Stimulated activated CD4-positive, alpha-beta T cell treated with anti-CD3 and anti-CD28 coated beads, Interleukin-2, amount 100 ng/mL, for 48 hours (primary cell): ENCODE data around the gene ACR.
"Not testable (repeated sequence)": the region's sequence is repeated elsewhere in the genome, so short reads cannot be mapped to it uniquely, and the experiment has no call there.

Experiments used
- DNase-seq, 2 donors: peaks; one replicate each; pipeline ENCODE4 v3.0.0-alpha.2; 2020

The ACR gene

DNA sequence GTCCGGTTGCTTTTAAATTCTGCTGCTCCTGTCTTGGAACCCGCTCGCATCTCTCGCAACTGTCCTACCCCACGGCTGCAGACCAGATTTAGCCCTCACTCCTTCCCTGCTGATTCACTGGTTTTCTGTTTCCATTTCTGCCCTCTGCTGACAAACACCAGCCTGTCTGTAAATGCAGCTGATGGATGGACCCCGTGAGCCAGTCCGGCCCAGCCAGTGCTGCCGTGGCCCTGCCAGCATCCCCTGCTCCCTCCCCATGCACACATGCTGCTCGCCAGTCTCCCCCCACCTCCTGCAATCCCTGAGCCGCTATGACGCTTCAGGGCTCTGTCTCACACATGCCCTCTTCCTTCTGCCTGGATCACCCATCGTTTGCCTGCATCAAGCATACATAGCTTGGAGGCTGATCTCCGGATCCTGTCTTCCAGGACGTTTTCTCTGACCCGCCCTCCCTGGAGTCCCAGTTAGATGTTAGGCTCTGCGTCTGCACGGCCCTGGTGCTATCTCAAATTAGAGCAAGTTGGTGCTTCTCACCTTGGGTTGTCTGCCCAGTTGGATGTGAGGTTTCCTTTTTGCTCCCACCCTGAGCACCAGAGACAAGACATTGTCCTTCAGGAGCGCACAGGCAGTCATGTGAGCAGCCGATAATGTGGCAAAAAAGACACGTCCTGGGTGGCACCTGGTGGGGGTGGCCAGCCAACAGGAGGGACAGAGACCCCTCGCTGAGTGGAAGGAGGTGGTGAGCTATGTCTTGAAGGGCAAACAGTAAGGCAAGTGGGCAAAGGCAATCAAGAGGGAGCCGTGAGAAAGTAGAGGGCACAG is 4.3 kb upstream of the ACR start:
- DNase-seq = no peak

DNA sequence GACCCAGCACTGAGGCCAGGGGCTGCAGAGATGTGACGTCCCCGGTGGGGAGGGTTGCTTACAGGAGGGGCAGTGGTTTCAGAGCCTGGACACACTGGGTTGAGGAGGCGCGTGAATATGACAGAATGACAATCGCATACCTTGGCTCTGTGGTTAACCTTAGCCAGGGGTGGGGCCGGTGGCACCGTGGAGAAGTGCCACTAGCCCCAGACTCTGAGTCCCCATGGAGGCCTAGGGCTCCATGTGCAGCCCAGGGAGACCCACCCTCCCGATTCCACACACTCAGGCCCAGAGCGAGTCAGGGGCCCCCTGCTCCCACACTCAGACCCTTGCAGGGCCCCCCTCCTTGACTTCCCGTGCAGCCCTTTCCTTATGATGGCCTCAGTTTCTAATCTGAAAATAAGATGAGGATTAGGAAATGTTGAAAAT is 3.6 kb upstream of the ACR start:
- no peak for DNase-seq

DNA sequence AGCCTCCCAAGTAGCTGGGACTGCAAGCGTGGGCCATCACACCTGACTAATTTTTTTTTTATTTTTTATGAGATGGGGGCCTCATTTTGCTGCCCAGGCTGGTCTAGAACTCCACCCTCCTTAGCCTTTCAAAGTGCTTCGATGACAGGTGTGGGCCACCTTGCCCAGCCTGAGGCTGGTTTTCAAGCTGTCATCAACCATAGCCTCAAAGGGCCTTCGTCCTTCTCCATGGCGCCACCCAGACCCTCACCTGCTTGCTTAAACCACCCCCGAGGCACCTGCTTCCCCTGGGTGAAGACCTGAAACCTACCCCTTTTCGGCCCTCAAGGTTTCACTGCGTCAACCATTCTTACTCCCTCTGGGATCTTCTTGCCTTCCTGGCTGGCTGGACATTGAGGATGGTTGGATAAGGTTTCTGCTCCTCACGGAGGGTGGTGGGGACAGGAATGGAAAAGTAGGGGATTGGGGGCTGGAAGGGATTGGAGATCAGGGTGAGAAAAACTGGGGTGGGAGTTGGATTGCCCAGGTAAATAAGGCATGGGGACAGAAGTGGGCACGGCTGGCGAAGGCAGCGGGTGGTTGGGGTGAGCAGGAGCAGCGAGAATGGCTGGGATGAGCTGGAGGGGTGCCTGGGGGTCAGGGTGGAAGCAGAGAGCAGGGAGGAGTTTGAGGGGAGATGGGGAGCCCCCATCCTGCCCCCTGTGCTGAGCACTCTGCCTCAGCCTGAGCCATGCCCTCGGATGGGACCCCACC is 2.8 kb upstream of the ACR start:
- no peak for DNase-seq

DNA sequence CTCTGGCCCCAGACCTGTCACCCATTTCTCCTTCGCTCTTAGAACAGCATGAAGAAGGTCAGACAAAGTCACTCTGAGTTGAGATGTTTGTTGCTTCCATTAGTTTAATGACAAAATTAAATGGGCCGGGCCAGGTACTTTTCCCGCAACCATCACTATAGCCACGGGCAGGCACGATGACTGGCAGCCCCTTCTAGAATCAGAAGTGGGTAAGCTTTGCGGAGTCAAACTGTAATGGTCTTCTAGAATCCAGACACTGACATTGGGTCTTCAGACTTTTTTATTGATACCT is 2.3 kb upstream of the ACR start:
- DNase-seq = no peak

DNA sequence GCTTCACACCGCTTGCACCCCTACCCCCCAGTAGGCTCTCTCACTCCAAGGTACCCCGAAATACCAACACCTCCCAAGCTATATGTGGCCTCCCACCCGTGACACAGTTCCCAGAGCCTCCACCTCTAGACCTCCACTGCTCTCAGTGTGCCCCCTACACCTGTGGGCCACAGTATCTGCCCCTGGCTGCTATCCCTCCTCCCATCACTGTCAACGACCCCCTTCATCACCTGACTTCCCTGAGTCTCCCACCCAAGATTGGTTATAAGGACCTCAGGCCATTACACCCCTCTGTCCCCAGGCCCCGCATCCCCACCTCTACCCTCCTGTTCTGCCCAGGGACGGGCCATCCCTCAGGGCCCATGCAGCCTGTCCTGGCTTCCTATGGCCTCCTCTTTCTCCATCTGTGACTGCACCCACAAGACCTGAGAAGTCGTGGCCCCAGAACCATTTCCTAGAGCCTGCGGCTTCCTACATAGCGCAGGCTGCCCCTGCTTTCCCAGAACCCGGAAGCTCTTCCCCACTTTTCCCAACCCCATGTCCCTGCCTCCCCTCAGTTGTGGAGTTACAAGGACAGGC is 734 bp downstream of the ACR start:
- no peak for DNase-seq

DNA sequence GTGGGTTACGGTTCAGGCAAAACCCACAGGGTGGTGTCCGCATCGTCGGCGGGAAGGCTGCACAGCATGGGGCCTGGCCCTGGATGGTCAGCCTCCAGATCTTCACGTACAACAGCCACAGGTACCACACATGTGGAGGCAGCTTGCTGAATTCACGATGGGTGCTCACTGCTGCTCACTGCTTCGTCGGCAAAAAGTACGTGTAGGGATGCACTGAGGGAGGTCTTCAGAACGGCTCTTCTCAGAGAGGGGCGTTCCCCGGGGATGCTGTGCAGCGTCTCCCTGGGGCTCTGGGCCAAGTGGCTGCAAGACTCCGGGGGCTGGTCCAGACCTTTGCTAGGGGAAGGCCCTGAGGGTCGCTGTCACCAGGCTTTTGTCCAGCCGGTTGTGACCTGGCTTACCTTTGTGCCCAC is 1.3 kb downstream of the ACR start:
- DNase-seq = no peak

DNA sequence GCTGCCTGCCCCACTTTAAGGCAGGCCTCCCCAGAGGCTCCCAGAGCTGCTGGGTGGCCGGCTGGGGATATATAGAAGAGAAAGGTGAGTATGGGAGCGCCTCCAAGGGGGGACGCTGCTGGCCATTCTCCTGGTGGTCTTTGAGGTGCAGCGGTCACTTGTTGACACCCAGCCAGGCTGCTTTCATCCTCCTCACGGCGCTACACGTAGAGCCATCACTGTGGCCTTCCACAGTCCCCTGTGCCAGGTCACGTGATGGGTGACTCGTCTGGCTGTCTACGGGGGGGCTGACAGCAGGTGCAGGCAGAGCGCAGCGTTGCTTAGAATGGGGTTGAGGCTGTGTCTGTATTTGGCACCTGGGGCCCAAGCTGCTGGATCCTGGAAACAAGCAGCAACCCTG is 1.9 kb downstream of the ACR start:
- DNase-seq = no peak

DNA sequence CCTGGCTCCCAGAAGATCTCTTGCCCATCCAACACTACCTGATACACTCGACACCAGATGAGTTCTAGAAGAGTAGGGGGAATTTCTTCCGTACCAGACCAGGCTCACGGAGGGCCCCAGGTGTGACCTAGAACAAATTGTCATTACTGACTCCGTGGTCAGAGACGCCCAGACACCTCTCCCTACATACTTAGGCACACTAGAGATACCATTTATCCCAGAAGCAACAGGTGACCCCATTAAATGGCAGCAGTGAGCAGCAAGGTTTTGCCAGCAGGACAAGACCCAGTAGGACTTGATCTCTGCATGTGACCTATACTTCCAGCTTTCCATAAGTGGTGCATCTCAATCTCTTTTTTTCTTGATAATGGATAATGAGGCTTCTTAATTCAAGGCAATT is 2.7 kb downstream of the ACR start:
- not testable (repeated sequence) for DNase-seq

DNA sequence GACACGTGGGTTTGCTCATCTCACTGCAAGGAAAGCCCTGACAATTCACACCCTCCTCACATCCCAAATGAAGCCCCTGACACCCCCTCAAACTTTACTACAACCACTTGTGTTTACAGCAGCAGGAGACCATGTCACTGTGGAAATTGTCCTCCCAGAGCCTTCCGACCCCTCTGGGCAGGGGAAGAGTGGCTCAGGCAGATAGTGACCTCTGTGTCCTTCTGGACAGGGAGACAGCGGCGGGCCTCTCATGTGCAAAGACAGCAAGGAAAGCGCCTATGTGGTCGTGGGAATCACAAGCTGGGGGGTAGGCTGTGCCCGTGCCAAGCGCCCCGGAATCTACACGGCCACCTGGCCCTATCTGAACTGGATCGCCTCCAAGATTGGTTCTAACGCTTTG is 6.4 kb downstream of the ACR start:
- not testable (repeated sequence) for DNase-seq

DNA sequence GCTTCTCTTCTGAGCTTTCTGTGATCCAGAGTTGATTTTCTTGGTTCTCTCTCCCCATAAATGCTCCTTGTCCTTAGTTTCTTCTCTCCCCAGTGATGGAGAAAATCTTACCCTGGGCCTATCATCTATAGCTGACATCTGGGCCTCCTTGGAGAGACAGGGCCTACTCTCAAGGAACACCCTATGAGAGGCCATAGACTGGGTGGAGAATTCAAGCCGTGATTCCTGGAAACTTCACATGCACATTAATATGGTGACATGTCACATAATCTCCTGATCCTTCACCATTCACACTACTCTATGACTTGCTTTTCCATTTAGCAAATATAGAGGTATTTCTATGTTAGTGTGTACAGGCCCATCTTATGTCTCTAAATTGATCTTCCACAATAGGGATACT is 9.5 kb downstream of the ACR start:
- DNase-seq = not testable (repeated sequence)

DNA sequence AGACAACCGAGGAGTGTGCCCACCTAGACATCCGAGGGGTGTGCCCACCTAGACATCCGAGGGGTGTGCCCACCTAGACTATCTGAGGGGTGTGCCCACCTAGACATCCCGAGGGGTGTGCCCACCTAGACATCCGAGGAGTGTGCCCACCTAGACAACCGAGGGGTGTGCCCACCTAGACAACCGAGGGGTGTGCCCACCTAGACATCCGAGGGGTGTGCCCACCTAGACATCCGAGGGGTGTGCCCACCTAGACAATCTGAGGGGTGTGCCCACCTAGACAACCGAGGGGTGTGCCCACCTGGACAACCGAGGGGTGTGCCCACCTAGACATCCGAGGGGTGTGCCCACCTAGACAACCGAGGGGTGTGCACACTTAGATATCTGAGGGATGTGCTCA is 10.6 kb downstream of the ACR start:
- DNase-seq = not testable (repeated sequence)

DNA sequence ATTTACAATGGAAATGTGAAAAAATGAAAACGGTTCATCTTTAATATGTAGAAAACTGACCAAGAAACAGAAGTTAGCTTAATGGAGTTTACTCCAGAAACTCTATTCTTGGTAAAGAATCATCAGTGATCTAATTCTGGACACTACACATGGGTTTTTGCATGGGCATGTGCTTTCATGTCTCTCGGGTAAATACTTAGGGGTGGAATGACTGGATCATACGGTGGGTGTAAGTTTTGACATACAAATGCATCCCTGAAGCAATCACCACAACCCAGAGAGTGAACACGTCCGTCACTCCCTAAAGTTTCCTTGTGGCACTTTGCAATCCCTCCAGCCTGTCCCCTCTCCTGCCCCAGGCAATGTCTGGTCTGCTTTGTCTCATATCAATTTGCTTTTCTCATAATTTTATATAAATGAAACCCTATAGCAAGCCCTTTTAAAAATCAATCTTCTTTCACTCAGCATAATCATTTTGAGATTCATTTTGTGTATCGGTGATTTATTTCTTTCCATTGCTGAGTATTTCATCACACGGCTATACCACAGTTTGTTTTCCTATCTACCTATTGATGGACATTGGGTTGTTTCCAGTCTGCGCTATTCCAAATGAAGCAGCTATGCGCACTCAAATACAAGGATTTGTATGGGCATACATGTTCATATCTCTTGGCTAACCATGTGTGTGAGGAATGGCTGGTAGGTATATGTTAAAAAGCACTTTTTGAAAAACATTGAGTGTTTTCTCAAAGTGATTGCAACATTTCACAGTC is 11.5 kb downstream of the ACR start:
- not testable (repeated sequence) for DNase-seq

DNA sequence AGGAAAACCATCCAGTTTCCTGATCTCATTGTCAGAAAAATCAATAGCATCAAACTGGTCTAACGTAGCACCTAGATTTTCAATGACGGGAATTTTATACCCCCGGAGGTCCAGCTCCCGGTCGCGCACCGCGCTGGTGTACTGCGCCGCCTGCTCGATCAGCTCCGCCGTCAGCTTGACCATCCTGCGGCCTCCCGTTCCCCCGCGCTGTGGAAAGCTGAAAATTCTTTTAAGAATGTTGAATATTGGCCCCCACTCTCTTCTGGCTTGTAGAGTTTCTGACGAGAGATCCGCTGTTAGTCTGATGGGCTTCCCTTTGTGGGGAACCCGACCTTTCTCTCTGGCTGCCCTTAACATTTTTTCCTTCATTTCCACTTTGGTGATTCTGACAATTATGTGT is 17.2 kb downstream of the ACR start:
- not testable (repeated sequence) for DNase-seq

DNA sequence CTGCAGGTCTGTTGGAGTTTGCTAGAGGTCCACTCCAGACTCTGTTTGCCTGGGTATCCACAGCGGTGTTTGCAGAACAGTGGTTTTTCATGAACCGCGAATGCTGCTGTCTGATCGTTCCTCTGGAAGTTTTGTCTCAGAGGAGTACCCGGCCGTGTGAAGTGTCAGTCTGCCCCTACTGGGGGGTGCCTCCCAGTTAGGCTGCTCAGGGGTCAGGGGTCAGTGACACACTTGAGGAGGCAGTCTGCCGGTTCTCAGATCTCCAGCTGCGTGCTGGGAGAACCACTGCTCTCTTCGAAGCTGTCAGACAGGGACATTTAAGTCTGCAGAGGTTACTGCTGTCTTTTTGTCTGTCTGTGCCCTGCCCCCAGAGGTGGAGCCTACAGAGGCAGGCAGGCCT is 18.4 kb downstream of the ACR start:
- not testable (repeated sequence) for DNase-seq

DNA sequence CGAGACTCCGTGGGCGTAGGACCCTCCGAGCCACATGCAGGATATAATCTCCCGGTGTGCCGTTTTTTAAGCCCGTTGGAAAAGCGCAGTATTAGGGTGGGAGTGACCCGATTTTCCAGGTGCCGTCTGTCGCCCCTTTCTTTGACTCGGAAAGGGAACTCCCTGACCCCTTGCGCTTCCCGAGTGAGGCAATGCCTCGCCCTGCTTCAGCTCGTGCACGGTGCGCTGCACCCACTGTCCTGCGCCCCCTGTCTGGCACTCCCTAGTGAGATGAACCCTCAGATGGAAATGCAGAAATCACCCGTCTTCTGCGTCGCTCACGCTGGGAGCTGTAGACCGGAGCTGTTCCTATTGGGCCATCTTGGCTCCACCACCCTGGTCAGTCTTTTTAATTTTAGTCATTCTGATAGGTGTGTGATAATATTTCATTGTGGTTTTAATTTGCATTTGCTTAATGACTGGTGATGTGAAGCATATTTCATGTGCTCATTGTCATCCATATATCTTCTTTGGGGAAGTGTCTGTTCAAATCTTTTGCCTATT is 19.0 kb downstream of the ACR start:
- peak; percentile 18 to 29 for DNase-seq

DNA sequence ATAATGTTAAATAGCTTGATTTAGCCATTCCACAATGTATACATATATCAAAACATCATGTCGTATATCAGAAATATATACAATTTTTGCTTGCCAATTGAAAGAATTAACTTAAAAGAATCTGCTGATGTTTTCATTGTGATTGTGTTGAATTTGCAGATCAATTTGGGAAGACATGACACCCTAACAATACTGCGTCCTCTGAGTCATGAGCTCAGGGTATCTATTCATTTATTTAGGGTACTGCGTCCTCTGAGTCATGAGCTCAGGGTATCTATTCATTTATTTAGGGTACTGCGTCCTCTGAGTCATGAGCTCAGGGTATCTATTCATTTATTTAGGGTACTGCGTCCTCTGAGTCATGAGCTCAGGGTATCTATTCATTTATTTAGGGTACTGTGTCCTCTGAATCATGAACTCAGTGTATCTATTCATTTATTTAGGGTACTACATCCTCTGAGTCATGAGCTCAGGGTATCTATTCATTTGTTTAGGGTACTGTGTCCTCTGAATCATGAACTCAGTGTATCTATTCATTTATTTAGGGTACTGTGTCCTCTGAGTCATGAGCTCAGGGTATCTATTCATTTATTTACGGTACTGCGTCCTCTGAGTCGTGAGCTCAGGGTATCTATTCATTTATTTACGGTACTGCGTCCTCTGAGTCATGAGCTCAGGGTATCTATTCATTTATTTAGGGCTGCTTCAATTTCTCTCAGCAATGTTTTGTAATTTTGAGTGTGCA is 21.8 kb downstream of the ACR start:
- DNase-seq = not testable (repeated sequence)

DNA sequence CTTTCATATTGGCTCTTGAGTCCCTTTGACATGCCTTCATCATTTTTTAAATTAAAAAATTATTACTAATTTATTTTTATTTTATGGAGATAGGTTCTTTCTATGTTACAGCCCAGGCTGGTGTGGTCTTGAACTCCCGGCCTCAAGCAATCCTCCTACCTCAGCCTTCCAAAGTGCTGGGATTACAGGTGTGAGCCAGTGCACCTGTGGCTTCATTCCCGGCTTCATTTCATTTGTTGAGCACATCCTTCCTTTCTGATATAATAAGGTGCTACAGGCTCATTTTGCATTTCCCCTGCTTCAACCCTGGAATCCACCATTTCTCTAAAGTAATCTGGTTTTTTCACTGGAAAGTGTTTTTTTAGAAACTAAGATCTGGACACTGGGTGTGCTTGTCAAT is 23.8 kb downstream of the ACR start:
- not testable (repeated sequence) for DNase-seq

DNA sequence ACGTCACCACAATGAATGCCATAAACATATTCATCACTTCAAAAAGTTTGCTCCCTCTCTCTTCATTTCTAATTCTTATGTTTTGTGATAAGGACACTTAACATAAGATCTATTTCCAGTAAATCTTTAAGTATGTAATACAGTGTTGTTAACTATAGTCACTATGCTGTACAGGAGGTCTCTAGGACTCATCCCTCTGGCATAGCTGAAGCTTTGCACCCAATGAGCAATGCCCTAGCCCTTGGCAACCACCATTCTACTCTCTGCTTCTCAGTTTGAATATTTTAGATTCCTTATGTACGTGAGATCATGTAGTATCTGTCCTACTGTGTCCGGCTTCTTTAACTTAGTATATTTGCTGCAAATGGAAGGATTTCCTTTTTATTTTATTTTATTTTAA is 26.3 kb downstream of the ACR start:
- DNase-seq = not testable (repeated sequence)

DNA sequence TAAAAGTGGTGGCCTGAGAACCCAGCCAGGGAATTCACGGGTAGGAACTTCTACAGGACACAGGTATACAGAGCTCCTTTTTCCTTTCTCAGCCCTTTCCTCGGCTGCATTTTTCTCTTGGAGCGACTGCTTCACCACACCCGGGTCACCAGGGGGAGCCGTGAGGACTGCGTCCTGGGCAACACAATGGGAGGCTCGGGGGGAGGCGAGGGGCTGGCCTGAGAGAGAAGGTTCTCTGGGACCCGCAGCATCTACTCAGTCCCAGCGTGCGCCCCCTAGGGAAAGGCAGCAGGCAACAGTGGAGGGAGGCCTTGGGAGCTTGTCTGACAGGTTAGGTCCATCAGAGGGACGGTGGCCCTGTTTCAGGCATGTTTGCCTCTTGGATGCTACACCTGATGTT is 37.1 kb downstream of the ACR start:
- DNase-seq = not testable (repeated sequence)

DNA sequence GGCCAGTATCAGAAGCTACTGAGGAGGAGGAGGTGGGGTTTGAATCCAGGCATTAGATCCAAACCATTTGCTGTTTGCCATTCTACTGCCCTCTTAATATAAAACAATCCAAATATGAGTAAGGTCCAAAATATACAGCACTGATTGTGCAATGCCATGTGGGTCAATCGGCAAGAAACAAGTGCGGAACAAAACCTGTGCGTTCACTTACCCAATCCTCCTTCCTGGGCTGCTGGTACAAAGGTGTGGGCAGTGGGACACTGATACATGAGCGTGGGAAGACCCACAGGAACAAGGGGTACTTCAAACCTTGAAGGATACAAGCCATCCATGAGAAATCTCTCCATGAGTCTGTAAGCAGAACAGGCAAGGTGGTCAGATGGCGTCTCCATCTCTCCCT is 39.6 kb downstream of the ACR start:
- DNase-seq = not testable (repeated sequence)

DNA sequence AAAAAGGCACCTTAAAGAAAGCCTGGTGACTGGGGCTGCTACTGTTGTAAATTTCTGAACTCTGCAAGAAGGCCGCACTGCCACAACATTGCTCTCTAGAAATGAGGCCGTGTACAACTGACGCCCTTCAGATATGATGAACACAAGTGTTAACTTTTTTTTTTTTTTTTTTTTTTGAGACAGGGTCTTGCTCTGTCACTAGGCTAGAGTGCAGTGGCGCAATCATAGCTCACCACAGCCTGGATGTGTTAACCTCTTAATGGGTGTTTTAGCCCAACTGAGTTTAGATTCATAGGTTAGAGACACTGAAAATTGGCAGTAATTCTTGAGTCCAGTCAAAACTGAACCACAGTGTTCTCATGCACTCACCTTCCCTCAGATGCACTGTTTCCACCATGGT is 42.2 kb downstream of the ACR start:
- DNase-seq = not testable (repeated sequence)

DNA sequence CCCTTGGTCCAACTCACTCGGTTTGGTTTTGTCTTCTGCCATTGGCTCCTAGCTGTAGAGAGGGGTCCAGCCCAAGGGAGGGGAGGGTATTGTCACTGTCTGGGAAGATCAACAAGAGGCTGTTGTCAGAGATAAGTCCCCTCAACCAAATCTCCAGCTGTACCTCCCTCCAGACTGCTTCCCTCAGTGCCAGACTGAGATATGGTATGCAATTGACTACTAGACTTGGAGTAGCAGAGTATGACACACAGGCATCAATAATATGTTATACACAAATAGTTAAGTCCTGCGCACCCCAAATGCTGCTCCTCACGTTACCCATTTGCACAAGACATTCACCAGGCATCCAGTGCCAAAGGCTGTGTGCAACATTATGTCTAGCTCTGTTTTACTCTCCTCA is 44.2 kb downstream of the ACR start:
- not testable (repeated sequence) for DNase-seq
